GM18499 (cell line): ENCODE results near the gene KIZ.
"Not testable (repeated sequence)": the region's sequence is repeated elsewhere in the genome, so short reads cannot be mapped to it uniquely, and the experiment has no call there.

Experiments
- ATAC-seq: cut with Tn5 transposase; IDR thresholded peaks from one replicate; pipeline ENCODE4 v1.9.1; 2021; ENCODE audit warnings: moderate number of reproducible peaks; ENCODE audit not compliant: insufficient read depth, unreplicated experiment

The KIZ gene

DNA sequence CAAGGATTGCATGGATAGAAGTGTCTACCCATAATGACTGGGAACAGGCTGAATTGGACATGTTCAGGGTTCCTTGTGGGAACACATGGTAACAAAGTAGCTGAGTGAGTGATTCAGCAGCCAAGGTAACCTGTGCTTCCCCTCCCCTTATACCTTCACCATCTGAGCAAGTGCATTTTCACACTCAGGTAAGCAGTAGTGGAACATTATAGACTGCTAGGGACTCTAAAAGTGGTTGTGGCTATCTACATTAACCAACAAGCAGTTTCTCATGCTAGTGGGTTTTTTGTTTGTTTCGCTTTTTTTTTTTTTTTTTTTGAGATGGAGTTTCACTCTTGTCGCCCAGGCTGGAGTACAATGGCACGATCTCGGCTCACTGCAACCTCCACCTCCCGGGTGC is 41.4 kb downstream of the KIZ start:
- no peak for ATAC-seq

GRCh38 chr20:21168061-21168460 is 42.2 kb downstream of the KIZ start:
- not testable (repeated sequence) for ATAC-seq

DNA sequence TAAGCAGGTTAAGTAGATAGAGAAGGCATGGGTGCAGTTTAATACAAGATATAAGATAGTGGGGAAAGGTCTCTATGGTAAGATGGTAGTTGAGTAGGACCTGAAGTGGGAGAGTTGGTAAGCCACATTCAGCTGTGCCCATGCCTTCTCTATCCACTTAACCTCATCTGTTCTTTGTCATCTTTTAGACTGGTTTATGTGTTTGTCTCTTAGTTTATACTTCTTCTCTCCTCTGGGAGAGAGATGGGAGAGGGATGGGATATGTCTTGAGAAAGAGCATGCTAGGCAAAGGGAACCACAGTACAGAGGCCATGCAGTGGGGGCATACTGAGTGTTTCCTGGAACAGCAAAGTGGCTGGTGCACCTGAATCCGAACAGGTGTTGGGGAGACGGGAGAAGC is 46.7 kb downstream of the KIZ start:
- no peak for ATAC-seq

DNA sequence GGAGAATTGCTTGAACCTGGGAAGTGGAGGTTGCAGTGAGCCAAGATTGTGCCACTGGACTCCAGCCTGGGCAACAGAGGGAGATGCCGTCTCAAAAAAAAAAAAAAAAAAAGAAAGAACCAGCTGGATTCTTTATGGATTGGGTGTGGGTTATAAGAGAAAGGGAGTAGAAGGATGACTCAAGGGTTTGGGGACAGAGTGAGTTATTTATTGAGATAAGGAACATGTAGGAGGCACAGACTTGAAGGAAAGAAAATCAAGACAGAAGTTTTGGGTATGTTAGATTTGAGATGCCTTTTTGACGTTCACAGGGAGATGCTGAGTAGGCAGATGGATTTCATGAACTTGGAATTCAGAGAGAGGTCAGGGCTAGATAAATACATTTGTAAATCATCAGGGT is 47.6 kb downstream of the KIZ start:
- no peak for ATAC-seq

DNA sequence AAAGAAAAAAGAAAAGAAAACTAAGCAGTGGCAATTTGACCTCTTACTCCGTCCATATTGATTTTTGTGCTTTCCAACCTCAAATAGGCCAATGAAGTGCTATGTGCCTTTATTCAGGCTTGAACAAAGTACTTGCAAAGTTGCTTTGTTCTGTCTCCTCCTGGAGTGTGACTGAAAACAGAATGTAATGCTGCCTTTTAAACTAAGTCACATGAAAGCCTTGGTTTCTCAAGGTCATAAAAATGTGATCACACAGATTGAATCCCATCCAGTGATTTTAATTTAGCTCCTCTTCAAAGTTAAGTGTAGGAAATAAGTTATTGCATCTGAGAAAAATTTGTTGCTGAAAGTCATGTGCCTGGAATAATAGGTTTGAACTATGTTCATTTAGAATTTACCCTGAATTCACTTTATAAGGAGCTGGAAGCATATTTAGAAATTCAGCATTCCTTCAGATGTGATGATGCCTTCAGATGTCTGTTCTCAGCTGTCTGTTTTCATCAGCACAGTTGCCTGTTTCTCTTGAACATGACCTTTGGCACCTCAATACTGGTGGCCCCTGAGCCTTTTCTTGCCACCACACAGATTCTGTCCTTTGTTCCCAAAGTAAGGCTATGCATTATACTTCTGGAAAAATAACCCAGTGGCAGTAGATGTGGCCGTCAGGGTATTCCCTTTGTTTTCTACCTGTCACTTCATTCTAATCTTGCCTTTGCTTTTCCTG is 48.8 kb downstream of the KIZ start:
- no peak for ATAC-seq

- ATAC-seq, result no peak
Measured at GRCh38 chr20:21175433-21175832, 49.6 kb downstream of the KIZ start.

- ATAC-seq, result no peak
Measured at GRCh38 chr20:21177767-21178166, 51.9 kb downstream of the KIZ start.

GRCh38 chr20:21179757-21180156 is 53.9 kb downstream of the KIZ start:
- no peak for ATAC-seq

GRCh38 chr20:21180248-21180647 is 54.4 kb downstream of the KIZ start:
- no peak for ATAC-seq

GRCh38 chr20:21181028-21181427 is 55.1 kb downstream of the KIZ start:
- no peak for ATAC-seq

DNA sequence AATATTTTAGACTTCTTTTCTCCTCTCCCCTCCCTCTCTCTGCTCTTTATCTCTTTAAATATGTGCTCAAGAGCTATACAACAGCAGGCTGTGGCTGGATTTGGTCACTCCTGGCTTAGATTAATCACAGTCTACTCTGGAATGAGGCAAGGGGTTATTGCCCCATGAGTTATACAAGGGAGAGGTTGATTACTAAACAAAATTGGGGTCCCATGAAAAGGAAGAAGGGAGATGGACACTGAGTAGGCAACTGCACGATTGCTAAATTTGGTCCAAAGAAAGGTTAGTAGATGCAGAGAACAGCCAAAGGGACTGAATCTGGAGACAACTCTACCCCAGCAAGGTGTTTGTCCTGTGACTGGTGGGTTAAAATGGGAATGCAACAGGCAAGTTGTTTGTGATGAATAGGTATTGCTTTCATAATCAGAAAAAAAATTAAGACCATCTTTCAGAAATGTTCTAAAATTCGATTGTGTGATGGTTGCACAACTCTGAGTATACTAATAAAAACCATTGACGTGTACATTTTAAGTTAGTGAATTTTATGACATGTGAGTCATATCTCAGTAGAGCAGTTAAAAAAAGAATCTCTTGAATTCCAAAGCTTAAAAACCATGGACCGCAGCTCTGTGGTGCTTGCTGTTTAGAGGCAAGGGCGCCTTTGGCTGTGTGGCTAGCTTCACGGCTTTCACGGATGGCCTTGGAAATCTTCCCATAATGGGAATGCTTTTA is 57.1 kb downstream of the KIZ start:
- no peak for ATAC-seq

DNA sequence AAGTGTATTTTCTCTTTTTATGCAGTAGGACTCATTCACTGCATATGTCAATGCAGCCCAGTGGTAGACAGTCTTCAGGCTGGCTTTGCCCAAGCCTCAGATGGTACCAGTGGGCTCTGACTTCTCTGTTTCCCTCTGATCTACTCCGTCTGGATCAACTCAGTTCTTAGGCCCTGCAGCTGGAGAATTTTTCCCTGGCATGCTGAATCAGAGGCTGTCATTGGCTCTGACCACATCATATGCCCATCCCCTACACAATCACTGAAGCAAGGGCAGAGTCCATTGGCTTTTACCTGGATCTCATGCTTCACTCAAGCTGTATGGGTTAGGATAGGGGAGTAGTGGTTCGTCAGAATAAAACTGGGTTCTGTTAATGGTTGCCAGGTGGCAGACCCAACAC is 57.8 kb downstream of the KIZ start:
- no peak for ATAC-seq

- no peak for ATAC-seq
Measured at GRCh38 chr20:21184819-21185218, 58.9 kb downstream of the KIZ start.

DNA sequence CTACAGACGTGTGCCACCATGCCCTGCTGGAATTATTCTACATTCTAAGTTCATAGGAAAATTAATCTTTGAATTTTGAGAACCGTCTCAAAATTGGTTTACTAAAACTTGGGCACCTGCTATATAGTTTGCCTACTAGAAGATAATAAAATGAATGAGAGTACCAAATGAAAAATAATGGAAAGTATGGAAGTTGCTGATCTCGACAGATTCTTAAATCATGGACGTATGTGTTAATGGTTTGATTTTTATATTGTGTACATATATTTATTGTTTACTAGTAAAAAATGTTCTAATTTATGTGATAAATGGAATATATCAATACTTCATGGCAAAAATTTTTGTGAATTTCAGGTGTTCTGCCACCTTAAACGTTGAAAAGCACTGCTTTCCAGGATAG is 60.0 kb downstream of the KIZ start:
- ATAC-seq, result no peak

GRCh38 chr20:21189761-21190523 is 64.1 kb downstream of the KIZ start:
- ATAC-seq, result no peak

GRCh38 chr20:21190869-21191268 is 65.0 kb downstream of the KIZ start:
- no peak for ATAC-seq

DNA sequence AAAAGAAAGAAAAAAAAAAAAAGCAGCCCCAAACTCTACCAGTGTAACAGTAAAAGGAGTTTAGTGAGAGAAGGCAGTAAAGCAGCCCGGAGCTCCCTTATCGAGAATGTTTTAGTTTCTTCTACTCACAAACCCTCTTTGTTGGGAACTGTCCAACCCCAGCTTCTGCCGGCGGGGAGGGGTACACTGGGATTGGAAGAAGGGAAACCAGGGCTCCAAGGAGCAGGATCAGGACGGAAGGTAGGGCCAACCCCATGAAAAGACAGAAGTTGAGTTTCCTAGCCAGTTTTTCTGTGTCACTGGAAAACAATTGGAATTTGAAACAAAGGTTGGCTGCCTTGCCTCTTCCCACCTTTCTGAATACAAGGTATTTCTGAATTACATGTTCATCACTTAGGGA is 66.0 kb downstream of the KIZ start:
- ATAC-seq, result no peak

DNA sequence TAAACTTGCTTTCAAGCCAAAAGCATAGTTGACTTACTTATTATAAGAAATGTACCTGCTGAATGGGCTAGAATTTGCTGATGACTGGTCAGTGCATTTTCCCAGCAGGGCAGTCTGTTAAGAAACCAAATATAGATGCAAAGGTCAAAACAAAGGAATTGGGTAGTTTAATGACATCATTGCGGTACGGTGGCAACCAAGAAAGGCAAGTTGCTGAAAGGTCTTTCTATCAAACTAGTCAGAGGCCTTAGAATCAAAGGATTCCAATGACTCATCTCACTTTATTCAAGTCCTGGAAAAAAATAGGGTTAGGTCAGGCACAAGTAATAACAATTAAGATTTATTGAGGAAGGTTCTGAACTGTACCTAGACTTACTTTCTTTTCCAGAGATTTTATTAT is 76.4 kb downstream of the KIZ start:
- no peak for ATAC-seq

DNA sequence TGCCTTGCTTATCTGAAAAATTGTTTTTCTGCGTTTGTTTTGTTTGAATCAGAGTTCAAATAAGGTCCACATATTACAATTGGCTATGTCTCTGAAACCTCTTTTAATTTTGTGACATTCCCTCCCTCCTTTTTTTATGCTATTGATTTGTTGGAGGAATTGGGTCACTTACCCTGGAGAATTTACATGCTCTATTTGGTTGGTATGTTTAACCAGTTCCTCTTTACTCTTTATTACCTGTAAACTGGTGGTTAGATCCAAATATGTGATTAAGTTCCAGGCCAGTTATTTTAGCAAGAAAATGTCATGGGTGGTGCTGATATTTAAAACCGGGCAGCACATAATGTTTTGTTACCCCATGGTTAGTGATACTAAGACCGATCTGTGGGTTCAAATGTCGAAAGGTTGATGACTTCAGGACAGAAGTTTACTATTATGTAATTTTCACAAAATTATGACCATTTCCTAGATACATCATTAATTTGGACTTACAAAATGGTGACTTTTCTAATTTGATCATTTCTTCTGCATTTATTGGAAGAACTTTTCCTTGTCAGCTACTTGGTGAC is 77.3 kb downstream of the KIZ start:
- ATAC-seq, result no peak

DNA sequence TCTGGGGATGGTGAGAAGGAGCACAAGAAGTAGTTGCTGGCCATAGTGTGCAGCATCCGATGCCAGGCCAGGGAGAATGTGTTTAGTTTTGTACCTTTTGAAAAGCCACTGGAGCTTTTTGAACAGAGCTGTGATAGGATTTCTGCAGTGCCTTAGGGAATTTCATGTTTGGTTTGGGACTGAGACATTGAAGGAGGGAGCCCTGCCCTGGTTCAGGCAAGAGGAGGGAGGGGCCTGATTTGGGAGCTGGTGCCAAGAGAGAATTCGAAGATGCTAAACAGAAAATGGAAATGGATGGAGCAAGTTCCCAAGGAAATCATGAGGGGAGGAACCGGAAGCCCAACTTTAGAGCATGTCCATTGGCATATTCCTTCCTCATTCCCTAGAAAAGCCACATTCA is 80.7 kb downstream of the KIZ start:
- ATAC-seq, result no peak

DNA sequence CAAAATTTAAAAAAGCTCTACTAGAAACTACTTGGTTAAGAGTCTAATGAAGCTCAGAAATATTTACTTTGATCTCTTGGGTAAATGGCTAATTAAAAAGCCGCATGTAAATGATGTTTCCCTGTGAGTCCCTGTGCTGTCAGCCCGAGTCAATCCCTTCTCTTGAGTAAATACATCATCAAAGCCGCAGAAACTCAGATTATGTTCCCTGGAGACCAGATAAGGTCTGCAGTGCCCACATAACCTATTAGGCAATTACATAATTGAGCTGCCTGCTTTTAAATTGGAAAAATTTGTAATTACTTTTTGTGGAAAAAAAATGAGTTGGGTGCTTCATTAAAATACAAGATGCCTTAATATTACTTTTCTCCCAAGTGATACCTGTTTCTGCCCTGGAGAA is 83.1 kb downstream of the KIZ start:
- no peak for ATAC-seq
